NCI-H2196 (cell line): ENCODE measurements around the gene CDK4.
A peak's percentile ranks its signal among the peaks of the same experiment; 100 is the strongest.
"Not testable (repeated sequence)": the region's sequence is repeated elsewhere in the genome, so short reads cannot be mapped to it uniquely, and the experiment has no call there.

Experiments used
- DNase-seq: peaks from one replicate; lab custom pipeline; 2025; ENCODE audit not compliant: unreplicated experiment; lab: John Stamatoyannopoulos, UW

Gene CDK4

DNA sequence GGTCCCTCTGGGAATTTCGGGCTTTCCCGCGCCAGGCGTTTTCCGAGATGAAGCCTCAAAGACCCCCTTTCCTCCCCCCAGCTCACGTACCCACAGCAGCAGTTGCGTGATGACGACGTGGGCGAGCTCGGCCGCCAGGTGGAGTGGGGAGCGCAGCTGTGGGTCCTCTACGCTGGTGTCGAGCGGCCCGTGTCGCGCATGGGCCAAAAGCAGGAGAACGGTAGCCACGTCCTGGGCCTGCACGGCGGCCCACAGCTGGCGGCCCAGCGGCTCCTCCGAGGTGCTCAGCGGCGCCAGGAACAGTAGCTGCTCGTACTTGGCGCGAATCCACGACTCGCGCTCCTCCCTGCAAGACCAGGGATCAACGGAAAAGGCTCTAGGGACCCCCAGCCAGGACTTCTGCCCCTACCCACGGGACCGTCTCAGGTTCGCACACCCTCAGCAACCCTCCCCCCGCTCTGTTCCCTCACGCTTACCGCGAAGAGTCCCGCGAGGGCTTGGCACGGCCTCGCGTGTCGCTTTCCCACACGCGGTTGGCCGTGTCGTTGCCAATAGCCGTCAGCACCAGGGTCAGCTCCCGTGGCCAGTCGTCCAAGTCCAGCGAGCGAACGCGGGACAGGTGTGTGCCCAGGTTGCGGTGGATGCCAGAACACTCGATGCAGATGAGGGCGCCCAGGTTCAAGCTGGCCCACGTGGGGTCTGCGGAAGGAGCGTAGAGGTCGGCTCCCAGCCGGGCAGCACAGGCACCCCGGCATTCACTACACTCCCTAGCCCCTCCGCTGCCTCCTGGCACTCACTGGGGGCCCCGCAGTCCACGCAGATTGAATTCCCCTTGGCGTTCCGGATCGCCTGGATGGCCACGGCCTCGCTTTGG is 25.0 kb downstream of the CDK4 start:
- peak; percentile 56 for DNase-seq

DNA sequence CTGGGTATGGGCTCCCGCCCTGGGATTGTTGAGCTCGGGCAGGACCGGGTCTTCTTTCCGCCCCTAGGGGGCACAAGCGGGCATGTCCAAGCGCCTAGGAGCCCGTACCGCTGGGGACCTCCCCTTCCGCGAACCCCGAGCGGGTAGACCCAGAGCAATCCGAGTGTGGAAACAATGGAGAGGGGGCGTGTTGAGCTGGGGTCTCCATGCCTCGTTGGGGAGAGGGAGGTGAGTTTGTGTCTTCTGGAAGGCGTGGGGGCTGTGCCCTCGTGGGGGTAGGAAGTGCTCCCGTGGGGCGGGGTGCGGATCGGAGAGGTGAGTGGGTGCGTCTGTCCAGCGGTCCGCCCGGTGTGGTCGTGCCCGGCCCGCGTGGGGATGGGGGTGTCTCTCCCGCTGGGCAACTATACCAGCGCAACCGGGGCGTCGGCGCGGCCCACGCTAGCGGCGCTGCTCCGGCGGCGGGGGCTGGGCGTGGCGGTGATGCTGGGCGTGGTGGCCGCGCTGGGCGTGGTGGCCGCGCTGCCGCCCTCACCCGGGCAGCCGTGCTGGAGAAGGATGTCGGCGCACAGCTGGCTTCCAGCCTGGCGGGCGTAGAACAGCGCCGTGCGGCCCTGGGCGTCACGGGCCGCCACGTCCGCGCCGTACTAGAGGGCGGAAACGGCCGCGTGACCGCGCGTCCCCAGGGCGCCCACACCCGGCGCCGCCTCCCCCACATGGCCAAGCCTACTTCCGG is 25.8 kb downstream of the CDK4 start:
- DNase-seq, result peak; percentile 90

DNA sequence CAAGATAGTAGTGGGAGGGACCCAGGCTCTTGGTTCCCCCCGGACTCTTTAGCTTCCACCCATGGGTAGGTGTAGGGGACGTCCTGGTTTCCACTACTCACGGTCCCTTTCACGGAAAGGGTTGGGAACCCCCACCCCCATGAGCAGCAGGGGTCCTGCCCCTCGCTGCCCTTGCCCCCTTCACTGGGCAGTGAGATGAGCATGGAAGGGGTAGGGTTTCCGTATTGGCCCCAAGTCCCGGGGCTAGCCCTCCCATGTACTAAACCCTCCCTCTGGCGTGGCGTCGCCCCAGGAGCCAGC is 26.3 kb downstream of the CDK4 start:
- no peak for DNase-seq

GRCh38 chr12:57724936-57725740 is 27.0 kb downstream of the CDK4 start:
- DNase-seq, result no peak

- no peak for DNase-seq
Measured at GRCh38 chr12:57724003-57724935, 27.8 kb downstream of the CDK4 start.

GRCh38 chr12:57723630-57723962 is 28.5 kb downstream of the CDK4 start:
- no peak for DNase-seq

GRCh38 chr12:57722716-57723629 is 29.1 kb downstream of the CDK4 start:
- no peak for DNase-seq

DNA sequence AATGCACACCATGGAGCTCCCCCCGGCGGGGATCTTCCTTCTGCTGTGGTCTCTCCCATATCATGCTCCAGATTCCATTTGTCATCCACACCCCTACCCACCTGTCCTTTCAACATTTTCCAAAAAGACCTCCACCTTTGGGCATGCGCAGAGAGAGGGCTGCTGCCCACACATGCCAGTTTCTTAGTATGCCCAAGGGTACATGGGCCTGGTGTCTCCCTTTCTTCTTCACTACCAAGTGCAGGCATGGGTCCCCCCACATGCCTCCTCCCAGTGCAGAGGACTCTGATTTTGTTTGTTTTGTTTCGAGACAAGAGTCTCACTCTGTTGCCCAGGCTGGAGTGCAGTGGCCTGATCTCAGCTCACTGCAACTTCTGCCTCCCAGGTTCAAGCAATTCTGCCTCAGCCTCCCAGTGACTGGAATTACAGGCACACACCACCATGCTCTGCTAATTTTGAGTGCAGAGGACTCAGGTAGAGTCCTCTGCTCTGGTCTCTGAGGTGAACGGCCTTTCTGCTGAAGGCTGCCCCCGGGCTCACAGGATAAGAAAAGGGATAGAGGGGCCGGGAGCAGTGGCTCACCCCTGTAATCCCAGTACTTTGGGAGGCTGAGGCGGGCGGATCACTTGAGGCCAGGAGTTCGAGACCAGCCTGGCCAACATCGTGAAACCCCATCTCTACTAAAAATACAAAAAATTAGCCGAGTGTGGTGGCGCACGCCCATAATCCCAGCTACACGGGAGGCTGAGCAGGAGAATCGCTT is 30.1 kb downstream of the CDK4 start:
- not testable (repeated sequence) for DNase-seq

GRCh38 chr12:57720606-57721595 is 31.2 kb downstream of the CDK4 start:
- DNase-seq, result no peak

GRCh38 chr12:57719777-57720605 is 32.1 kb downstream of the CDK4 start:
- DNase-seq, result no peak

GRCh38 chr12:57718641-57719528 is 33.2 kb downstream of the CDK4 start:
- DNase-seq, result no peak

- no peak for DNase-seq
Measured at GRCh38 chr12:57717846-57718640, 34.1 kb downstream of the CDK4 start.

DNA sequence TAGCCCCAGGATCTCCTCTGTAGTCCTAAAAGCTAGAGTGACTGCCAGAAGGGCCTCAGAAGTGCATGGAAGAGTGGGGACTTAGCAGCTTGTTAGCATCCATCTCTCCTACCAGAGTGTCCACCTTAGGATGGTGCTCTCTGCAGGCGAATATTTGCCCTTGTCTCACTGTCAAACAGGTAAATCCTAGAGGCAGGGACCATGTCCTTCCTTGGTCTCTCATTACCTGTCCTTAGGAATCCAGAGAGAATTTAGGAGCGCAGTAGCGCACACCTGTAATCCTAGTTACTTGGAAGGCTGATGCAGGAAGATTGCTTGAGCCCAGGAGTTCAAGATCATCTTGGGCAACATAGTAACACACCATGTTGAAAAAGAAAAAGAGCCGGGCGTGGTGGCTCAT is 35.0 kb downstream of the CDK4 start:
- no peak for DNase-seq

DNA sequence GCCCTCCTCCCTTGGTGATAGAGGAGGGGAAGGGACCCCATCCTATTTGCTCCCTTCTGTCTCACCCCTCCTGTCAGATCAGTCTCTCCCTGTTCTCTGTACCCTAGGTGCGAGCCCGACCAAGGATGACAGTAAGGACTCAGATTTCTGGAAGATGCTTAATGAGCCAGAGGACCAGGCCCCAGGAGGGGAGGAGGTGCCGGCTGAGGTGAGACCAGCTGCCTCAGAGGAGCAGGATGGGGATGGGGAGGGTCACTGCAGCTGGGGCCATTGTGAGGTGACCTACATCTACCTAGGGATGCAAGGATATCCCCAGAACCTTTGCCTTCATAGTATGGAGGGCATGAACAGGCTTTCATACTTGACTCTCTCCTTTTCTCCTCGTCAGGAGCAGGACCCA is 35.8 kb downstream of the CDK4 start:
- DNase-seq, result no peak

DNA sequence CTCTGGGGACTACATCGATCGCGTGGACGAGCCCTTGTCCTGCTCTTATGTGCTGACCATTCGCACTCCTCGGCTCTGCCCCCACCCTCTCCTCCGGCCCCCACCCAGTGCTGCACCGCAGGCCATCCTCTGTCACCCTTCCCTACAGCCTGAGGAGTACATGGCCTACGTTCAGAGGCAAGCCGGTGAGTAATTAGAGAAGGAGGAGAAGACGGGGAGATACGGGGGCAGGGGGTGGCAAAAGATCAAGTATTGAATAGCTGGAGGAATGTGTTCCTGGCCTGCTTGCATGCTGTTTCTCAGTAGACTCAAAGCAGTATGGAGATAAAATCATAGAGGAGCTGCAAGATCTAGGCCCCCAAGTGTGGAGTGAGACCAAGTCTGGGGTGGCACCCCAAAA is 36.3 kb downstream of the CDK4 start:
- no peak for DNase-seq
